DND-41 (cell line): ENCODE results near the gene HBG1.

ENCODE experiments used
- EZH2 ChIP-seq: IDR thresholded peaks from 3 replicates; pipeline ENCODE4 v1.6.1; 2012; ENCODE audit warnings: borderline replicate concordance, low read depth, mild to moderate bottlenecking, moderate library complexity, low read length, inconsistent platforms; ENCODE audit not compliant: severe bottlenecking
- TF ChIP-seq, protein P1 (sequence below): IDR thresholded peaks from 2 replicates; pipeline ENCODE4 v1.5.1; 2012; ENCODE audit warnings: borderline replicate concordance, low read length, moderate library complexity, mild to moderate bottlenecking; ENCODE audit not compliant: poor library complexity, severe bottlenecking; ENCODE audit errors: extremely low read depth

DNA sequence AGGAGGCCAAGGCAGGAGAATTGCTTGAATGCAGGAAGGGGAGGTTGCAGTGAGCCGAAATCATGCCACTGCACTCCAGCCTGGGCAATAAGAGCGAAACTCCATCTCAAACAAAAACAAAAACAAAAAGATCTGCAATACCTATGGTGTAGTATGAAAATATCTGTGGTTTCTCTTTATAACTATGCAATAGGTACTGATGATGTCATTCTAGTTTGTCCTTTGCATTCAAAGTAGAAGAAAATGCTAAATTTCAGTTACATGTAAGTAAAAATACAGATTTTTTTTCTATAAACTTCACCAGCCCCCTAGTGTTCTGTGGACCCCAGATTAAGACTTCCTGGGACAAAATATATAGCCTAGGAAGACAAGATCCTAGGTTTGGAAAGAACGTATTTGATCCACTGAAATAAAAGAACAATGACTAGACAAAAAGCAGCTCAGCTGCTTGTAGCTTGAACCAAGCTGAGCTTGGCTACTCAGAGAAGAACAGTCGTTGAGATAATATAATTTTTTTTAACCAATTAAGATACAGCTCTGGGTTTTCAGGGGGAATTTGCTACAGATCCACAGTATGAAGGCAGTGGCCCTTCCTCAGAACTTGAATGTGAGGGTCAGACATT is 22.8 kb upstream of the HBG1 start:
- TF ChIP-seq, protein P1, sequence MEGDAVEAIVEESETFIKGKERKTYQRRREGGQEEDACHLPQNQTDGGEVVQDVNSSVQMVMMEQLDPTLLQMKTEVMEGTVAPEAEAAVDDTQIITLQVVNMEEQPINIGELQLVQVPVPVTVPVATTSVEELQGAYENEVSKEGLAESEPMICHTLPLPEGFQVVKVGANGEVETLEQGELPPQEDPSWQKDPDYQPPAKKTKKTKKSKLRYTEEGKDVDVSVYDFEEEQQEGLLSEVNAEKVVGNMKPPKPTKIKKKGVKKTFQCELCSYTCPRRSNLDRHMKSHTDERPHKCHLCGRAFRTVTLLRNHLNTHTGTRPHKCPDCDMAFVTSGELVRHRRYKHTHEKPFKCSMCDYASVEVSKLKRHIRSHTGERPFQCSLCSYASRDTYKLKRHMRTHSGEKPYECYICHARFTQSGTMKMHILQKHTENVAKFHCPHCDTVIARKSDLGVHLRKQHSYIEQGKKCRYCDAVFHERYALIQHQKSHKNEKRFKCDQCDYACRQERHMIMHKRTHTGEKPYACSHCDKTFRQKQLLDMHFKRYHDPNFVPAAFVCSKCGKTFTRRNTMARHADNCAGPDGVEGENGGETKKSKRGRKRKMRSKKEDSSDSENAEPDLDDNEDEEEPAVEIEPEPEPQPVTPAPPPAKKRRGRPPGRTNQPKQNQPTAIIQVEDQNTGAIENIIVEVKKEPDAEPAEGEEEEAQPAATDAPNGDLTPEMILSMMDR: no peak
- TF ChIP-seq EZH2: no peak
